IMR-90 (cell line): ENCODE results near the gene CCL15. TPM values are rescaled to one million over a fixed set of nuclear protein-coding genes. Genes with fewer than 3 reads are reported as not detected.

Source experiments
- ATAC-seq: fragments of 200-7000 bp; cut with Tn5 transposase; 2 replicates; pipeline ENCODE4 v1.9.1; 2020; ENCODE audit warnings: low read depth, mild to moderate bottlenecking, moderate library complexity
- BruUV-seq: library from RNA; stranded (reverse); fragments of 400-500 nt; replicated peaks from 2 replicates; lab custom pipeline; 2021; lab: Mats Ljungman, UMichigan
- CTCF ChIA-PET: fragments of 300-600 bp; formaldehyde crosslinking; extraction: SDS; loops from one replicate; lab custom pipeline; 2021; ENCODE audit warnings: antibody characterized with exemption; lab: Yijun Ruan, JAX
- POLR2A ChIA-PET: fragments of 300-600 bp; sonication (Branson Sonifier 250); formaldehyde crosslinking; loops from one replicate; lab custom pipeline; 2022; ENCODE audit warnings: antibody characterized with exemption; ENCODE audit not compliant: unreplicated experiment; lab: Charles Lee
- DNase-seq: peaks from one replicate; pipeline ENCODE4 v3.0.0; 2013
- H2AFZ ChIP-seq: replicated peaks from 2 replicates; pipeline ENCODE3; 2013; ENCODE audit warnings: low read length, mild to moderate bottlenecking; ENCODE audit not compliant: poor library complexity
- H2AK5ac ChIP-seq: 2 replicates; pipeline ENCODE4 v1.6.1; 2013; ENCODE audit warnings: low read depth, low read length, inconsistent platforms
- H2AK9ac ChIP-seq: replicated peaks from 2 replicates; pipeline ENCODE3; 2013; ENCODE audit warnings: mild to moderate bottlenecking, low read depth, low read length, moderate library complexity; ENCODE audit not compliant: poor library complexity
- H2BK120ac ChIP-seq: 2 replicates; pipeline ENCODE4 v1.6.1; 2013; ENCODE audit warnings: low read depth, low read length, inconsistent platforms
- H2BK15ac ChIP-seq: 3 replicates; pipeline ENCODE4 v1.6.1; 2013; ENCODE audit warnings: low read depth, low read length, inconsistent platforms
- H2BK20ac ChIP-seq: 2 replicates; pipeline ENCODE4 v1.6.1; 2013; ENCODE audit warnings: low read depth, mild to moderate bottlenecking, inconsistent platforms, low read length, moderate library complexity
- H2BK5ac ChIP-seq: 2 replicates; pipeline ENCODE4 v1.6.1; 2013; ENCODE audit warnings: mild to moderate bottlenecking, low read depth, low read length, inconsistent platforms; ENCODE audit not compliant: poor library complexity, severe bottlenecking
- H3K14ac ChIP-seq: replicated peaks from 2 replicates; pipeline ENCODE4 v1.6.1; 2013; ENCODE audit warnings: low read depth, low read length, inconsistent platforms
- H3K18ac ChIP-seq: 2 replicates; pipeline ENCODE4 v1.6.1; 2013; ENCODE audit warnings: low read depth, low read length, control low read depth
- H3K23ac ChIP-seq: 2 replicates; pipeline ENCODE4 v1.6.1; 2013; ENCODE audit warnings: low read depth, low read length, inconsistent platforms
- H3K27ac ChIP-seq: 2 replicates; pipeline ENCODE4 v1.5.1; 2013; ENCODE audit warnings: mild to moderate bottlenecking, control low read depth, low read length; ENCODE audit not compliant: insufficient read depth
- H3K27me3 ChIP-seq: 2 replicates; pipeline ENCODE4 v1.6.1; 2013; ENCODE audit warnings: low read length; ENCODE audit not compliant: control insufficient read depth, insufficient read depth
- H3K36me3 ChIP-seq: 2 replicates; pipeline ENCODE4 v1.6.1; 2013; ENCODE audit warnings: low read length, mixed read lengths; ENCODE audit not compliant: control insufficient read depth, insufficient read depth
- H3K4ac ChIP-seq: 2 replicates; pipeline ENCODE4 v1.6.1; 2013; ENCODE audit warnings: low read depth, low read length, inconsistent platforms
- H3K4me1 ChIP-seq: 2 replicates; pipeline ENCODE4 v1.6.1; 2013; ENCODE audit warnings: low read length, mixed read lengths; ENCODE audit not compliant: control insufficient read depth, insufficient read depth
- H3K4me2 ChIP-seq: 2 replicates; pipeline ENCODE4 v1.6.1; 2013; ENCODE audit warnings: low read depth, mild to moderate bottlenecking, control low read depth, low read length, moderate library complexity
- H3K4me3 ChIP-seq: 2 replicates; pipeline ENCODE4 v1.5.1; 2013; ENCODE audit warnings: low read depth, mild to moderate bottlenecking, control low read depth, low read length, moderate library complexity; ENCODE audit not compliant: insufficient read depth
- H3K56ac ChIP-seq: 2 replicates; pipeline ENCODE4 v1.6.1; 2013; ENCODE audit warnings: low read length, inconsistent platforms; ENCODE audit not compliant: insufficient read depth; ENCODE audit errors: extremely low read depth
- H3K79me1 ChIP-seq, 2 experiments: 2 replicates each; pipeline ENCODE4 v1.6.1; 2013; ENCODE audit warnings: low read length in 2 of 2, inconsistent platforms in 1 of 2, low read depth in 1 of 2
- H3K9ac ChIP-seq: 2 replicates; pipeline ENCODE4 v1.6.1; 2013; ENCODE audit warnings: low read depth, low read length, control low read depth
- H3K9me1 ChIP-seq: 2 replicates; pipeline ENCODE4 v1.6.1; 2013; ENCODE audit warnings: low read length, inconsistent platforms; ENCODE audit not compliant: insufficient read depth
- H3K9me3 ChIP-seq: 2 replicates; pipeline ENCODE4 v1.6.1; 2013; ENCODE audit warnings: low read length; ENCODE audit not compliant: control insufficient read depth, insufficient read depth
- H4K20me1 ChIP-seq: 2 replicates; pipeline ENCODE4 v1.6.1; 2013; ENCODE audit warnings: low read length, inconsistent platforms; ENCODE audit not compliant: insufficient read depth
- H4K5ac ChIP-seq: 2 replicates; pipeline ENCODE4 v1.6.1; 2013; ENCODE audit warnings: mild to moderate bottlenecking, low read depth, low read length, control low read depth
- H4K8ac ChIP-seq, 2 experiments: 2 replicates each; pipeline ENCODE4 v1.6.1; 2013; ENCODE audit warnings: low read depth in 2 of 2, low read length in 2 of 2, control low read depth in 1 of 2, inconsistent platforms in 1 of 2
- H4K91ac ChIP-seq: 2 replicates; pipeline ENCODE4 v1.6.1; 2013; ENCODE audit warnings: low read depth, low read length, inconsistent platforms; ENCODE audit not compliant: insufficient read depth
- BHLHE40 ChIP-seq: fragments of 150-350 bp; IDR thresholded peaks from 2 replicates; pipeline ENCODE4 v1.6.1; 2016; ENCODE audit warnings: mild to moderate bottlenecking, low read depth, low read length
- CEBPB ChIP-seq: IDR thresholded peaks from 2 replicates; pipeline ENCODE4 v1.6.1; 2012; ENCODE audit warnings: low read depth, low read length, improper control_type of control experiment
- CHD1 ChIP-seq: IDR thresholded peaks from 2 replicates; pipeline ENCODE4 v1.6.1; 2012; ENCODE audit warnings: low read depth, low read length, improper control_type of control experiment
- ELK1 ChIP-seq: fragments of 150-350 bp; IDR thresholded peaks from 2 replicates; pipeline ENCODE4 v1.6.1; 2016; ENCODE audit warnings: low read depth, mild to moderate bottlenecking, low read length, moderate library complexity, borderline replicate concordance
- FOS ChIP-seq: fragments of 150-350 bp; IDR thresholded peaks from 2 replicates; pipeline ENCODE4 v1.6.1; 2016; ENCODE audit warnings: low read depth, low read length
- MAFK ChIP-seq: IDR thresholded peaks from 2 replicates; pipeline ENCODE4 v1.6.1; 2012; ENCODE audit warnings: low read depth, low read length, improper control_type of control experiment
- MAZ ChIP-seq: IDR thresholded peaks from 2 replicates; pipeline ENCODE4 v1.6.1; 2012; ENCODE audit warnings: low read depth, mild to moderate bottlenecking, low read length, improper control_type of control experiment, moderate library complexity, borderline replicate concordance
- MXI1 ChIP-seq: IDR thresholded peaks from 2 replicates; pipeline ENCODE4 v1.6.1; 2012; ENCODE audit warnings: low read depth, mild to moderate bottlenecking, low read length, moderate library complexity, borderline replicate concordance
- NFE2L2 ChIP-seq: fragments of 150-350 bp; IDR thresholded peaks from 2 replicates; pipeline ENCODE4 v1.6.1; 2016; ENCODE audit warnings: low read depth, mild to moderate bottlenecking, low read length
- POLR2A ChIP-seq: IDR thresholded peaks from 2 replicates; pipeline ENCODE4 v1.6.1; 2012; ENCODE audit warnings: mild to moderate bottlenecking, low read depth, low read length
- RAD21 ChIP-seq: IDR thresholded peaks from 2 replicates; pipeline ENCODE4 v1.6.1; 2012; ENCODE audit warnings: low read length, improper control_type of control experiment
- RCOR1 ChIP-seq: IDR thresholded peaks from 2 replicates; pipeline ENCODE4 v1.6.1; 2012; ENCODE audit warnings: mild to moderate bottlenecking, low read length, improper control_type of control experiment; ENCODE audit not compliant: insufficient replicate concordance
- RFX5 ChIP-seq: IDR thresholded peaks from 2 replicates; pipeline ENCODE4 v1.8.0; 2012; ENCODE audit warnings: low read depth, mild to moderate bottlenecking, low read length, moderate library complexity
- SMC3 ChIP-seq: fragments of 150-350 bp; IDR thresholded peaks from 2 replicates; pipeline ENCODE4 v1.6.1; 2016; ENCODE audit warnings: low read depth, mild to moderate bottlenecking, antibody characterized with exemption, low read length, moderate library complexity
- WGBS, 2 experiments: methylation state at CpG; one replicate each; pipeline versions ENCODE4 v1.1.5 to v1.1.7; 2013; ENCODE audit warnings: missing lambda C conversion rate in 2 of 2; ENCODE audit not compliant: insufficient read length in 1 of 2; ENCODE audit errors: extremely low coverage in 2 of 2; 5-methylcytosine and 5-hydroxymethylcytosine counted together
- dilution Hi-C: fragments of 300-500 bp; cut with HindIII; formaldehyde crosslinking; loops from one replicate; pipeline ENCODE4 v1.14.3; 2018; ENCODE audit warnings: low sequenced_read_pairs; ENCODE audit not compliant: unreplicated experiment
- in situ Hi-C: fragments of 300-500 bp; cut with MboI; formaldehyde crosslinking; loops from 3 replicates; pipeline ENCODE4 v1.14.3; 2019; ENCODE audit warnings: low sequenced_read_pairs, inconsistent platforms, mixed read lengths
- intact Hi-C: fragments of 100-400 bp; cut with micrococcal nuclease; formaldehyde crosslinking; loops from 2 replicates; pipeline ENCODE4 v1.10.0; 2022
- polyA plus RNA-seq, 3 experiments: library from polyadenylated mRNA; depleted of rRNA; stranded (reverse); fragments of >200 nt; gene quantifications; 2 replicates each; pipeline ENCODE4 v1.2.3, GENCODE V29; 2012; ENCODE audit warnings: low replicate concordance in 1 of 3
- total RNA-seq: library from RNA; depleted of rRNA; stranded (reverse); fragments of >200 nt; gene quantifications from 2 replicates; pipeline ENCODE4 v1.2.3, GENCODE V29; 2012
- TF ChIP-seq, protein P1 (sequence below): fragments of 150-350 bp; IDR thresholded peaks from 2 replicates; pipeline ENCODE4 v1.6.1; 2017; ENCODE audit warnings: mild to moderate bottlenecking, antibody characterized with exemption, low read length, low read depth
- TF ChIP-seq, protein P2 (sequence below): conservative IDR thresholded peaks from 2 replicates; pipeline ENCODE4 v1.5.1; 2012; ENCODE audit warnings: mild to moderate bottlenecking, low read depth, low read length, improper control_type of control experiment

Gene CCL15
- total and polyA plus RNA-seq, 2 of the 4 experiments (the other 2 are of a cell fraction): not detected

- WGBS, 2 experiments: no CpG with 5 or more reads among the region's 2 CpGs
- H2BK20ac ChIP-seq: no peak overlapping the region
- no peak overlapping the region for H3K27ac ChIP-seq
- H3K36me3 ChIP-seq: no peaks in the 10 kb centered on the region
- intact Hi-C loops: loop anchor here (2.0 kb wide), 1 partner anchor 18 kb away; no protein-coding TSS in a partner anchor
- no peaks in the 10 kb centered on the region for H3K9me3 ChIP-seq
- H2BK5ac ChIP-seq: no peak overlapping the region
- no peak overlapping the region for H3K4me2 ChIP-seq
- H4K20me1 ChIP-seq: no peaks in the 10 kb centered on the region
- no peak overlapping the region for H3K14ac ChIP-seq
- no peak overlapping the region for H4K91ac ChIP-seq
- H3K79me1 ChIP-seq: no peaks in the 10 kb centered on the region
- no peak overlapping the region for H3K23ac ChIP-seq
- POLR2A ChIA-PET: no interaction called here
- DNase-seq: no peak
- no peak for ATAC-seq
- no peak overlapping the region for H2AK5ac ChIP-seq
- H3K4ac ChIP-seq: no peak overlapping the region
- peaks cover 1% of the 10 kb centered on the region for H3K27me3 ChIP-seq
- H2AK9ac ChIP-seq: no peak overlapping the region
- no peak overlapping the region for H3K18ac ChIP-seq
- dilution Hi-C loops: no loop called here
- no peak overlapping the region for H4K8ac ChIP-seq
- H3K9ac ChIP-seq: no peak overlapping the region
- H3K4me1 ChIP-seq: no peaks in the 10 kb centered on the region
- no peak overlapping the region for H2BK120ac ChIP-seq
- H3K56ac ChIP-seq: no peak overlapping the region
- TF ChIP-seq MAZ (no peak), RAD21 (no peak), BHLHE40 (no peak), MAFK (no peak), FOS (no peak), CHD1 (no peak), ELK1 (no peak), RCOR1 (no peak), CEBPB (no peak), MXI1 (no peak), RFX5 (no peak), SMC3 (no peak), POLR2A (no peak), NFE2L2 (no peak)
- TF ChIP-seq, protein P1, sequence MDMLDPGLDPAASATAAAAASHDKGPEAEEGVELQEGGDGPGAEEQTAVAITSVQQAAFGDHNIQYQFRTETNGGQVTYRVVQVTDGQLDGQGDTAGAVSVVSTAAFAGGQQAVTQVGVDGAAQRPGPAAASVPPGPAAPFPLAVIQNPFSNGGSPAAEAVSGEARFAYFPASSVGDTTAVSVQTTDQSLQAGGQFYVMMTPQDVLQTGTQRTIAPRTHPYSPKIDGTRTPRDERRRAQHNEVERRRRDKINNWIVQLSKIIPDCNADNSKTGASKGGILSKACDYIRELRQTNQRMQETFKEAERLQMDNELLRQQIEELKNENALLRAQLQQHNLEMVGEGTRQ: no peak
- TF ChIP-seq, protein P2, sequence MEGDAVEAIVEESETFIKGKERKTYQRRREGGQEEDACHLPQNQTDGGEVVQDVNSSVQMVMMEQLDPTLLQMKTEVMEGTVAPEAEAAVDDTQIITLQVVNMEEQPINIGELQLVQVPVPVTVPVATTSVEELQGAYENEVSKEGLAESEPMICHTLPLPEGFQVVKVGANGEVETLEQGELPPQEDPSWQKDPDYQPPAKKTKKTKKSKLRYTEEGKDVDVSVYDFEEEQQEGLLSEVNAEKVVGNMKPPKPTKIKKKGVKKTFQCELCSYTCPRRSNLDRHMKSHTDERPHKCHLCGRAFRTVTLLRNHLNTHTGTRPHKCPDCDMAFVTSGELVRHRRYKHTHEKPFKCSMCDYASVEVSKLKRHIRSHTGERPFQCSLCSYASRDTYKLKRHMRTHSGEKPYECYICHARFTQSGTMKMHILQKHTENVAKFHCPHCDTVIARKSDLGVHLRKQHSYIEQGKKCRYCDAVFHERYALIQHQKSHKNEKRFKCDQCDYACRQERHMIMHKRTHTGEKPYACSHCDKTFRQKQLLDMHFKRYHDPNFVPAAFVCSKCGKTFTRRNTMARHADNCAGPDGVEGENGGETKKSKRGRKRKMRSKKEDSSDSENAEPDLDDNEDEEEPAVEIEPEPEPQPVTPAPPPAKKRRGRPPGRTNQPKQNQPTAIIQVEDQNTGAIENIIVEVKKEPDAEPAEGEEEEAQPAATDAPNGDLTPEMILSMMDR: no peak
- no peak overlapping the region for H4K5ac ChIP-seq
- no TSS peak for BruUV-seq
- H3K9me1 ChIP-seq: no peaks in the 10 kb centered on the region
- H3K4me3 ChIP-seq: no peak overlapping the region
- H2BK15ac ChIP-seq: no peak overlapping the region
- CTCF ChIA-PET: no interaction called here
- H2AFZ ChIP-seq: no peak overlapping the region
- in situ Hi-C loops: no loop called here
Observed at GRCh38 chr17:36016555-36016954, 15.2 kb upstream of the CCL15 start.
